NCI-H2196 treated with DMSO at 0.1 percent for 48 hours (cell line): ENCODE measurements around the gene CC2D1A.

Experiments used
- DNase-seq: peaks from one replicate; lab custom pipeline; 2025; ENCODE audit not compliant: unreplicated experiment; lab: John Stamatoyannopoulos, UW

CC2D1A gene

DNA sequence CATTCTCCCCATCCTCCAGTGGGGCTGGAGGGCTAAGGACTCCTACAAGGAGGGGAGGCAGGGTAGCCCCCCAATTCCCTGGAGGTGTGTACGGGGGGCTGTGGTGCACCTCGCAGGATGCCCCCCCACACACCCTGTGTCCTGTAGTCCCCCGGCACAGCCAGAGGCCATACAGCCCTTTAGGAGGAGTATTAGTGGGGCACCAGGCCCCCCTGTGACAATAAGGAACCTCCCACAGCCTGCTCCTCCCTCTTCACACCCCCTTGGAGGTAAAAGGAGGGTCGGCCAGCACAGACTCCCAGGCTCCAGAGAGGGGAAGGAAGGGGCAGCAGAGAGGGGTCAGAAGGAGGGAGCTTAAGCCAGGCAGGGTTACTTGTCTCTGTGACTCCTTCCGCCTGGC lies 29.2 kb upstream of the CC2D1A start, which contains the start of gene NANOS3:
TSS of gene NANOS3 (plus strand) at position 301 of the 400 bp plus-strand sequence. CDS start 115 bp downstream, outside the sequence.
- DNase-seq, result no peak

DNA sequence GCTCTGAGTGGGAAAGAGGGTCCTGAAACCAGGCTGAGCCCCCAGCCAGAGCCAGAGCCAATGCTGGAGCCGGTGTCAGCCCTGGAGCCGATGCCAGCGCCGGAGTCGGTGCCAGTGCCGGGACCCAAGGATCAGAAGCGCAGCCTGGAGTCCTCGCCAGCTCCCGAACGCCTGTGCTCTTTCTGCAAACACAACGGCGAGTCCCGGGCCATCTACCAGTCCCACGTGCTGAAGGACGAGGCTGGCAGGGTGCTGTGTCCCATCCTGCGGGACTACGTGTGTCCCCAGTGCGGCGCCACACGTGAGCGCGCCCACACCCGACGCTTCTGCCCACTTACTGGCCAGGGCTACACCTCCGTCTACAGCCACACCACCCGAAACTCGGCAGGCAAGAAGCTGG lies 28.7 kb upstream of the CC2D1A start:
- DNase-seq, result no peak

DNA sequence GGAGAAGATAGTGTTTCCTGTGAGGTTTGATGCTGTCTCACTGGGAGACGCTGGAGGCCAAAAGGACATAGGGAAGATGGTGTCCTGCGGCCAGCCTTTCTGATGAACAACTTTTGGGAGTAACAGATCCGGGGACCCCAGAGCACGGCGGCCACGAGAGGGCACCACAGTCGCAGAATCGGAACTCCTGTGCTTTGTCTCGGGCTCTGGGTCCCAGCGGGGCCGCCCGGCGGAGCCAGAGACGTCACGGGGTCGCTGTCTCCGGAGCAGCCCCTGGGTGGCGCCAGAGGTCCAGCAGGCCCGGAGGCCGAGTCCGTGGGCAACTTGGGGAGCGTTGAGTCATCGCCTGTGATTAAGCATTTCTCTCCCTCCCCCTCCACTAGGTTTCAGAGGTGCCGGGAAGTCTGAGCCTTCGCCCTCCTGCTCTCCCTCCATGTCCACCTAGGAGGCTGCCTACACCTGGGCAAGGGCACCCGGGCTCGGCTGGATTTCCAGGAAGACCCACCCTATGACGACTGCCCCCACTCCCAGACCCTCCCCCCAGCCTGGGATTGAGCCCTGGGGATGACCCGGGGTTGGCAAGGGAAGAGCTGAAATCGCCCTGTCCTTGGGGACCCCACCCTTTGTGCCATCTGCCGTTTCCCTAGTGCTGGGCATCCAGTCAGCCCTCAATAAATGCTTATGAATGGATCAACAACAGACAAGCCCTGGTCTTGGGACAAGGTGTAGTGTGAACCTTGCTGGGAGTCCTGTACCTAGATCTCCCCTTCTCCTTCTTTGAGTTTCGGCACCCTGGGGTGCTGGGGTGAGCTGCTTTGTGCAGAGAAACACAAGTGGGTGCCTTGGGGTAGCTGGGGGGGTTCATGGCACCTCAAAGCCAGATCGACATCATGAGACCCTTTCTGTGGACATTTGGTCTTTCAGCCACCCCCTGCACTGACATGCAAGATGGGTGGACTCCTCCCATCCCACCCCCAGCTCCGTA lies 25.6 kb upstream of the CC2D1A start:
- DNase-seq, result peak; percentile 94

DNA sequence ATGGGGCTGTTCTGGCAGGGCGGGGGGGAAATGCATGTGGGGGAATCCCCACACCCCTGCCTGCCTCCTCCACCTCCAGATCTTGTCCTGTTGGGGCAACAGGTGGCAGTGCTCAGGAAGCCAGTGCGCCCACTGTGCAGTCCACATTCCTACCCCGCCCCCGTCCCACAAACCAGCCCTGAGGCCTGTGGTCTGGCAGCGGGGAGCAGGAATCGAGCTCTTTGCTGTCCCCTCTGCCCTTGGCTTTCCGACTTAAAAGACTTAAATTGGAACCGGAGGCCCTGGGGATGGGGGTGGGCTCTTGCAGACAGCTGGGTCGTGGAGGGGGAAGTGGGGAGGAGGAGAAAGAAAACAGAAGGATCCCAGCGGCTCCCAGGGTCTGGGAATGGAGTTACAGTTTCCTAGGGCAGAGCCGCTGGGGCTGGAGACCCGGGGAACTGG lies 24.7 kb upstream of the CC2D1A start:
- DNase-seq, result no peak

DNA sequence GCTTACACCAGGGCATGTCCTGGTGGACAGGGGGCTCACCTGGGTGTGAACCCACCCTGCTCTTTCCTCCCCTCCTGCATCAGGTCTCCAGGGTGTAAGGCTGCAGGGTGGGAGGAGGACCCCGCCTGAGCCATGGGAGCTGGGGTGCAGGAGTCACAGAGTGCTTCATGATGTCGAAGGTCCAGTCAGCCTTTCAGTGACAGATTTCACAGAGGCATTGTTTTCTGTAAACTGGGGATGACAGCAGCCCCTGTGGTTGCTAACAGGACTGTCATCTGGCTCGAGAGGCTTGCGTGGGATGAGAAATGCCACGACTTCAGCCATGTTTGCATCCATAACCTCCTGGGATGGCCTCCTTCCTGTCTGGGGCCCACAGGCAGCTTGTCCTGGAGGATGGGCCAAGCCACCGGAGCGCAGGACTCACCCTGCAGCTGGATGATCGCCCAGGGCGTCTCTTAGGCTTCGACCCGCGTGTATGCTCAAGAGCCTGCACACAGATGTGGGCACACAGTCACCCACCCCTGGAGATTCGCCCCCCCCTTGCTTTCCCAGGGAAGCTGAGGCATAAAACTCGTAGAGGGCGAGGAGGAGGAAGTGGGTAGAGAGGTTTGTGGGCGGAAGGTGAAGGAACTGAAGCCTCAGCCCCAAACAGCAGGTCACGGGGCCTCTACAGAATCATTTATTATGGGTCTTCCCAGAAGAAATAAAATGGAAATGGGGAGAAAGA lies 24.1 kb upstream of the CC2D1A start:
- DNase-seq, result no peak

DNA sequence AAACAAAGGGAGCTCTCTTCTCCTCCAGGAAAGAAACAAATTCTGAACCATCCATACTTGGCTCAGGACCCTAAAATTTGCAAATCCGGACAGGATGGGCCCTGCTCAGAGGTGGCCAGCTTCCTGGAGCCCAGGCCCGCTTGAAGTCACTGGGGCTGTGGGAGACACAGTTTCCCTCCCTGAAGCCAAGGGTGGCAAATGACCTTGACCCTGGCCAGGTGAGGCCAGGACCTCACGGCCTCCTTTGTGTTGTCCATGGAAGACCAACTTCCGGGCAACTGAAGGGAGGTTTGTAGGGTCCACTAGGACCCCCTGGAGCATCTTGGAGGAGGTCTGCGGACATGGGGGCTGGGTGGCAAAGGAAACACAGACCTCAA lies 23.6 kb upstream of the CC2D1A start:
- DNase-seq, result no peak

DNA sequence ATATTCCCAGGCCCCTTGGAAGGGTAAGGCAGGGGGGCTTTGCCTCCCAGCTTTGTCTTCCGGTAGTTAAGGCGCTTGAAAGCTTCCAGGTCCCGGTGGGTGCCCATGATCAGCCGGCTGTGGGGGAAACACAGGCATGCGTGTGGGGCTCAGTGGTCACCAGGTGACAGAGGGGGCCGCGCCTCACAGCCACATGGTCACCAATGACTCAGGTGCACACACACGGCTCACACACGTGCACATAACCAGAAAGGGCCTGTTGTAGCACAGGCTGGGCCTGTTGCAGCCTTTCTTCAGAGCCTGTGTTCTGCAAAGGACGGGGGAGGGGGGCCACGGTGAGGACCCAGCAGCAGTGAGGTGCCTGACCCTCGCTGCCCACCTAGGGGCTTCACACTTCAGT lies 23.2 kb upstream of the CC2D1A start:
- DNase-seq, result no peak

DNA sequence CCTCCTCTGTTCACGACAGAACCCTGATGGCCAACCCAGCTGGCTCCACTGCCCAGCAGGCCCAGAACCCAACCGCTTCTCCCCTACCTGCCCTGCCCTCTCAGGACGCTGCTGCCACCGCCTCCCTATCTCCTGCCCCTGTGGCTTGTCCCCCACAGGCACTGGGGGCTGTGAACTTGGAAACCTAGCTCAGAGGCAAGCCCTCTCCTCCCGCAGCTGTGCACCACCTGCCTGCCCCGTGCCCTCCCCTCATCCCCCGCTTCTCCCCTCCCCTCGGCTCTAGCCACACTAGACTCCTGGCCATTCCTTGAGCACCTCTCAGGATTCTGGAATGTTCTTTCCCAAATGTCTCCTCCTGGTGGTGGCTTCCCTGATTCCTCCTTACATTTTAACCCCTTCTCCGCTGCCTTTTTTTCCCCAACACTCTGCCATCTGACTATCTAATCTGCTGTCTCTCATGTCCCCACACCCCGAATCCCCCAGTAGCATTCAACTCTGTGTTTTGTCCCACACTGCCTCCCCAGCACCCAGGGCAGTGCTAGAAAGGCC lies 22.4 kb upstream of the CC2D1A start:
- no peak for DNase-seq

DNA sequence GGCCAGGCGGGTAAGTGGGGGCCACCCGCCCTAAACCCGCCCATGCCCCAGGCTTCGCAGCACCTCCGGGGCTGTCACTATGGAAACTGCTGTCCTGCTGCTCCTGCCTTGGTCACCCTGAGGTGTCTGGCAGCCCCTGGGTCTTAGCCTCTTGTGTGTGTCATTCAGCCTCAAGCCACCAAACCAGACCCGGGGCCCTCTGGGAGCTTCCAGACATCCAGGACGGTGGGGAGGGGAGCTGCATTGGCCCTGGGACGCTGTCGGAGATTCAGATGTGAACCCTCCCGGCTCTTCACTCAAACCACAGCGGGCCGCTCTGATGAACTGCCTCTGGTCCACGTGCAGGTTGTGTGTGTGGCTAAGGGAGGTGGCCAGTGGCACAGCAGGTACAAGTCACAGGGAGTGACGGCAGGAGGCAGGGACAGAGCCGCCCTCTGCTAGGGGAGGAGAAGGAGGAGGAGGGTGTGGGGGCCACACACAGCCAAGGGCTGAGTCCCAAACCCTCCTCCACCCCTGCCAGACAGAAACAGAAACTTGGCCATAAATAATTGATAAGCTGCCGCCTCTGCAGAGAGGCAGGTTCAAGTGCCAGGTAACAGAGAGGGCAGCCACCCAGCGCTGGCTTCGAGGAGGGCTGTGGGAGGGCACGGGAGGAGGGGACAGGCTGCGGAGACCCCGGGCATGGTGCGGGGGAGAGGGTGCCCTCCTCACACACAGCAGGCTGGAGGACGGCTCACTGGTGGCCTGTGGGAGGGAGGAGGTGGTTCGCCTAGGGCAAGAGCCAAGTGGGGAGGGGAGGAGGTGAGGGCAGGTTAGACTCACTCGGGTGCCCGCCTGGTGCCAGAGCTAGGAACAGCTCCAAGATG lies 21.0 kb upstream of the CC2D1A start:
- no peak for DNase-seq

DNA sequence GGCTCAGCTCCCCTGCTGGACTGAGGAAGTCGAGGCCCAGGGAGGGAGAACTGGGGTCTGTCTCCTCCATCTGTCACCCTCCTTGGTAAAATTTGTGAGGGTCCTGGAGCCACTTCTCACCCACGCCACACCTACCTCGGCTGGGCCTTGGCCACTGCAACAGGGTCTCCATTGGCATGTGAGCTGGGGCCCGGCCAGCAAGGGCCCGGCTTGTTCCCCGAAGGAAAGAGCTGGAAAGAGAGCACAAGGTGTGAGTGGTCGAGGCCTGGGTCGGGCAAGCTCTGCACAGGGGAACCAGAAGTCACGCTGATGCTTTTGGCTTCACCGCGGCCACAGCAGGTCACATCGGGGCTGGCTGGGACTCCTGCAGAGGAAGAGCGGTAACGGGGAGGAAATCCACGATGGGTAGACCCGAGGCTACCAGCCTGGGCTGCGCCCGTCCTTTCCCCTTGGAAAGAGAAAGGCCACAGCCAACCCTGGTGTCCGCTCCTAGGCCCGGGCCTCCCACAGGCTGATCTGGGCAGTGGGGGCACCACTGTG lies 20.1 kb upstream of the CC2D1A start:
- DNase-seq, result no peak

DNA sequence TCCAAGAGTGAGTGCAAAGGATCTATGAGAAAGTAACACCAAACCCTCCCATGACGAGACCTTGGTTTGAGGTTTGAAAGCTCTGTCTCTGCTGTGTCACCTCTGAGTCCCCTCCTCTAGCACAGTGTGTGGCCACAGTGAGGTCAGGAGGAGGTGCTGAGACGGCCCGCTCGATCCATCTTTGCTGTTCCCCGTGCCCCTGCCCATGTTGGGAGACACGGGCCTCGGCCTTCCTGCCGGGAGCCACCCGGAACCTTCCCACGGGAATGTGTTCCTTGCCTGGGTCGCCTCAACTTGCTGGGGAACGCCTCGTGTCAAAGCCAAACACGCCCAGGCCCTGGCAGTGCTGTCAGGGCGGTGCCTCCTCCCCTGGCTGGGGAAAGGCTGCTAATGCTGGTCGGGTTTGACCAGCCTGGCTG lies 19.0 kb upstream of the CC2D1A start:
- no peak for DNase-seq

DNA sequence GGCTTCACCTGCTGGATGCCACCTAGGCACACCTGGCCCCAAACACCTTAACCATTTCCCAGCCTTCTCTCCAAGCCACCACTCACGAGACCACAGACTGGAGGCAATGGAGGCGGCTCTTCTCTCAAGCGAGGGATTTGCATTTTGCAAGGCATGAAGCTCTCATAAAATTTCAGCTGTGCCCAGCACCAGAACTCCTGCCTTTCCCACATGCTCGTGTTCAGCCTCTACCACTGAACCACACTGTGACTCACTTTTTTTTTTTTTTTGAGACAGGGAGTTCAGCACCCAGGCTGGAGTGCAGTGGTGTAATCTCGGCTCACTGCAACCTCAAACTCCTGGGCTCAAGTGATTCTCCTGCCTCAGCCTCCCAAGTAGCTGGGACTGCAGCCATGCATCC lies 18.5 kb upstream of the CC2D1A start:
- no peak for DNase-seq

DNA sequence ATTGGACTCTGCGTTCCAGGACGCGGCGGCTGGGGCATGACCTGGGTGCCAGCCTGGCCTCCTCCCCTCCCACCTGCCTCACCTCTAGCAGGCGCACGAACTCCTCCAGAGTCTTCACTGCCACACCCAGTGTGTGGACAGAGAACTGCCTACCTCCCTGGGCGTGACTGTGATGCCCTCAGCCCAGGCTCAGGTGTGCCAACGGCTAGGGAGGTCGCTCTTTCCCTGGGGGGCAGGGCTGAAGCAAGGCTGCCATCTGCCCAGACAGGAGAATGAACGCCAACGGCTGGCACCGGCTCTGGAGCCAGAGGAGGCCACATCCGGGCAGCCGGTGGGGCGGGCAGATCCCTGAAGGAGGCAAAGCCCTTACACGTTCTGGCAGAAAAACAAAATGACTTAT lies 17.7 kb upstream of the CC2D1A start:
- DNase-seq, result peak; percentile 43

DNA sequence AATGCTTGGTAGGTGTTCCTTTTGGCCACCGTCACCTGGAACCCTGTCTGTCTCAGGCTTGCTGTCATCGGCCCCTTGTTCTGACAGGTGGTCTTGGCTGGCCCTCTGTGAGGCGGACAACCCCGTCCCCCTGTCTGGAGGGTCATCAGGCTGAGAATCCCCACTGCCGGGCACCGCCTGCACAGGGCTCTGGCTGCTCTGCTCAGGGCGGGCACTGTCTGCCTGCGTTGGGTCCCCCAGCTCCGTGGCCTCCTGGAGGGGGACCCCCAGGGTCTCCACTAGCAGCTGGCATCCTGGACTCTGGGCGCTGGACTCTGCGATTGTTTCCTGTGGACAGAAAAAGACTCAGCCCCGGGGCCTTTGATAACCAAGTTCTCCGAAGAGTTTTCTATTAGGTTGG lies 15.9 kb upstream of the CC2D1A start:
- DNase-seq, result no peak

DNA sequence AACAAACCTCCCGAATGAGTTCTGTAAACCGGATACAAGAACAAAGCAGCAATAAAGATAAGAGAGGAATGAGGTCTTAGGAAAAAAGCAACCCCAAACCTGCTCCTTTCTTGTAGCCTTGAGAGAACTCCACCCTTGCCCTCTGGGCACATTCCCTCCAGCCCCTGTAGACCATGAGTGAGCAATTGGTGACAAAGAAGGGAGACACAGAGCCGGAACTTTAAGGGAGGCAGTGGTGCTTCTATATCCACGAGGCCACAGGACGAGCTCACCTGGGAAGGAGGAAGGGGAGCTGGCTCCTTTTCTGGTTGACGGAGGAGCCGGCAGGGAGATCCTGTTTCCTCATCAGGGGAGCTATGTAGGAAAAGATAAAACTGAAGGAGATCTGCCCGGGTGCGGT lies 13.1 kb upstream of the CC2D1A start:
- no peak for DNase-seq

DNA sequence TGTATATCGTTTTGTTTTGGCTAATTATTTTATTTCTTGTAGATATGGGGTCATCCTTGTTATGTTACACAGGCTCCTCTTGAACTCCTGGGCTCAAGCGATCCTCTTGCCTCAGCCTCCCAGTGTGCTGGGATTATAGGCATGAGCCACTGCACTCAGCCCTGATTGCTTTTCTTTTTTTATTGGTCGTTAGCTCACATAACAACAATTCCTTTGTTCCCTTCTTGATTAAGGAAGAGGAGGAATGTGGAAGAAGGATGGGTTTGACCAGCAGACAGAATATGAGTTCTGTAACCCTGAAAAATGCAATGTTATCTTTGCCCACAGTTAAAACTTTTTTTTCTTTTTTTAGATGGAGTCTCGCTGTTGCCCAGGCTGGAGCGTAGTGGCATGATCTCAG lies 11.4 kb upstream of the CC2D1A start:
- no peak for DNase-seq

DNA sequence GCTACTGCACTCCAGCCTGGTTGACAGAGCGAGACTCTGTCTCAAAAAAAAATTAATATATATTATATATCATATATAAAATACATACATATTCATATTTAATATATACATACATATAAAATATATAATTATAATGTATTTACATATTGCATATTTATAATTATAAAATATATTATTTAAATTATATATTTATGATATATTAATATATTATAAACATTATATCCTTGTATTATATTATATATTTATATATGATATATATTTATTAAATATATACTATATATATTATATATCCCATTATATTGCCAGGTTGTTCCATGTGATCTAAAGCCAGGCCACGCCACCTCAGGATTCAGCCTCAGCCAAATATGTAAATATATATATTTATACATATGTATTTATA lies 9.8 kb upstream of the CC2D1A start:
- DNase-seq, result no peak

DNA sequence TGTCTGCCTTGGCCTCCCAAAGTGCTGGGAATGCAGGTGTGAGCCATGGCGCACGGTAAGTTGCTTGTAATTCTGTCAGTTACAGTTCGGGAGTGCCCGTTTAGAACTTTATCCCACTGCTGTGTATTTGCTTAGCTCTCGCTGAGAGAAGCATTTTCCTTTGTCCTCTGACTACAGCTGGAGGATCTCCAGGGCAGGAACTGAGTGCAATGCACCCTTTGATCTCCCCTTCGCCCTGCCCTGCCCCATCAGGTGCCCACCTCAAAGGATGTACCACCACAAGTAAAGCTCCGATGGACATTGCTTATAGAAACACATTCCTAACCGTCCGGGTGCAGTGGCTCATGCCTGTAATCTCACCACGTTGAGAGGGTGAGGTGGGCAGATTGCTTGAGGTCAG lies 6.6 kb upstream of the CC2D1A start:
- peak; percentile 23 for DNase-seq

DNA sequence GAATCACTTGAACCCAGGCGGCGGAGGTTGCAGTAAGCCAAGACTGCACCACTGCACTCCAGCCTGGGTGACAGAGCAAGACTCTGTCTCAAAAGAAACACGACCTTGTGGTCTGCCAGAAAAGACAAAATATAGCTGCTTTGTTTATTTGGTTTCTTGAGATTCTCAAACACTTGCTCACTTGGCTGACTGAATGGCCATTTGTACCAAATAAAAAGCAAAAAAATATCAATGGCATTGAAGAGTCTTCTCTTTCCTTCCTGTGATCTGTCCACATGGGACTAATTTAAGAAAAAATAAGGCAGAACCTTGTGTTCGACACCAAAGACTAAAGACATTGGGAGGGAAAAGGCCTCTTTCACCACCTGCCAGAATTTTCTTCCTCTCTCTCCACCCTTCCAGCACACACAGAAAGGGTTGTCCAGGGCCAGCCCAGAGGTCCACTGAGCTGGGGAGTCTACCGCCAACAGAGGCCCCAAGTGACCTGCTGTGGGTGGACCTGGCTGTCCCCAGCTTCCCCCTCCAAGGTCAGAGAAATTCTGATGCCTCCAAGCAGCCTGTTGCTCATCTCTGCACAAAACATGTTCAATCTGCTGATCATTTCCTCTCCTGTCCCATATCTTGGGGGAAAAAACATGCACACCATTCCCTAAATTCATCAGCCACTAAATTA lies 6.0 kb upstream of the CC2D1A start:
- DNase-seq, result no peak

DNA sequence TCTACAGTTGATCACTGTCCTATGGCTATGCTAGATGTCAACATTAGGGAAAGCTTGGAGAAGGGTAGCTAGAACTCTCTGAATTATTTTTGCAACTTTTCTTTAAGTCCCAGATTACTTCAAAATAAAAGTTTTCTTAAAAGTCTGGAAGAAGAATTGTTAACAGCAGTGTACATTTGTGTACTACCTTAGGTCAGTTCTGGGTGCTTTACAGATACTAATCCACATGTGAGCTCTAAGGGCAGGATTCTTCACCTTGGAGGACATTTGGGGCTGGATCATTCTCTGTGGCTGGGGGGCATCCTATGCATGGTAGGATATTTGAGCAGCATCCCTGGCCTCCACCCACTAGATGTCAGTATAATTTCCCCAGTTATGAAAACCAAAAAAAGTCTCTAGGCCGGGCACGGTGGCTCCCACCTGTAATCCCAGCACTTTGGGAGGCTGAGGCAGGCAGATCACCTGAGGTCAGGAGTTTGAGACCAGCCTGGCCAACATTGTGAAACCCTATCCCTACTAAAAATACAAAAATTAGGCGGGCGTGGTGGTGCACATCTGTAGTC lies 2.9 kb upstream of the CC2D1A start:
- DNase-seq, result no peak
